Neuronal stem cell (in vitro differentiated cells): ENCODE measurements around the gene PRM2.
A peak's percentile ranks its signal among the peaks of the same experiment; 100 is the strongest.

Experiments
- DNase-seq: peaks from one replicate; pipeline ENCODE4 v3.0.0-alpha.2; 2013; ENCODE audit warnings: low spot score
- H2AFZ ChIP-seq: one replicate; pipeline ENCODE4 v1.6.1; 2013; ENCODE audit warnings: mild to moderate bottlenecking, low read length, inconsistent platforms
- H2AK5ac ChIP-seq: 2 replicates; pipeline ENCODE4 v1.6.1; 2013; ENCODE audit warnings: low read depth, mild to moderate bottlenecking, inconsistent platforms, low read length, moderate library complexity, mixed read lengths
- H2BK120ac ChIP-seq: 2 replicates; pipeline ENCODE4 v1.6.1; 2013; ENCODE audit warnings: low read depth, mild to moderate bottlenecking, inconsistent platforms, low read length, moderate library complexity, mixed read lengths
- H2BK12ac ChIP-seq: one replicate; pipeline ENCODE4 v1.6.1; 2013; ENCODE audit warnings: low read length, inconsistent platforms
- H2BK15ac ChIP-seq: 2 replicates; pipeline ENCODE4 v1.6.1; 2013; ENCODE audit warnings: mild to moderate bottlenecking, low read length, inconsistent platforms, mixed read lengths
- H2BK5ac ChIP-seq: one replicate; pipeline ENCODE4 v1.6.1; 2013; ENCODE audit warnings: inconsistent platforms, mild to moderate bottlenecking, low read length, moderate library complexity
- H3K14ac ChIP-seq: one replicate; pipeline ENCODE4 v1.6.1; 2013; ENCODE audit warnings: low read length, inconsistent platforms
- H3K18ac ChIP-seq: 2 replicates; pipeline ENCODE4 v1.6.1; 2013; ENCODE audit warnings: low read length, inconsistent platforms
- H3K23ac ChIP-seq: 2 replicates; pipeline ENCODE4 v1.6.1; 2013; ENCODE audit warnings: low read depth, mild to moderate bottlenecking, mixed read lengths, low read length, inconsistent platforms; ENCODE audit not compliant: poor library complexity
- H3K27ac ChIP-seq: replicated peaks from 3 replicates; pipeline ENCODE4 v1.5.1; 2013; ENCODE audit warnings: low read length, inconsistent platforms
- H3K27me3 ChIP-seq, 3 experiments: 2 replicates each; pipeline ENCODE4 v1.6.1; 2013; ENCODE audit warnings: low read length in 3 of 3, mild to moderate bottlenecking in 2 of 3, inconsistent platforms in 1 of 3, low read depth in 1 of 3, mixed read lengths in 1 of 3, moderate library complexity in 1 of 3; ENCODE audit not compliant: control insufficient read depth in 3 of 3, insufficient read depth in 3 of 3
- H3K36me3 ChIP-seq, 2 donors: replicated peaks in 1 of 2; 2 replicates each; pipeline ENCODE4 v1.6.1; 2013; ENCODE audit warnings: low read length in 2 of 2; ENCODE audit not compliant: control insufficient read depth in 2 of 2, insufficient read depth in 2 of 2
- H3K4ac ChIP-seq: 2 replicates; pipeline ENCODE4 v1.6.1; 2013; ENCODE audit warnings: inconsistent platforms, mild to moderate bottlenecking, low read length, moderate library complexity
- H3K4me1 ChIP-seq, 2 donors: 1 replicate in 1 of 2; 2 replicates in 1 of 2; pipeline ENCODE4 v1.6.1; 2013; ENCODE audit warnings: low read length in 2 of 2, low read depth in 1 of 2; ENCODE audit not compliant: control insufficient read depth in 2 of 2, insufficient read depth in 1 of 2
- H3K4me2 ChIP-seq: one replicate; pipeline ENCODE4 v1.6.1; 2013; ENCODE audit warnings: mild to moderate bottlenecking, low read length, inconsistent platforms; ENCODE audit not compliant: insufficient read depth, poor library complexity, severe bottlenecking
- H3K4me3 ChIP-seq, 2 donors: 2 replicates each; pipeline ENCODE4 v1.5.1; 2013; ENCODE audit warnings: low read length in 2 of 2, mild to moderate bottlenecking in 2 of 2, inconsistent platforms in 1 of 2, moderate library complexity in 1 of 2
- H3K79me1 ChIP-seq: one replicate; pipeline ENCODE4 v1.6.1; 2013; ENCODE audit warnings: low read depth, mild to moderate bottlenecking, inconsistent platforms, low read length, moderate library complexity
- H3K9ac ChIP-seq: one replicate; pipeline ENCODE4 v1.6.1; 2013; ENCODE audit warnings: mild to moderate bottlenecking, low read depth, low read length, inconsistent platforms; ENCODE audit not compliant: poor library complexity
- H3K9me3 ChIP-seq, 2 donors: replicated peaks in 1 of 2; 2 replicates each; pipeline versions ENCODE3 to v1.6.1; 2013; ENCODE audit warnings: low read length in 2 of 2, mild to moderate bottlenecking in 2 of 2, inconsistent platforms in 1 of 2, low read depth in 1 of 2, mixed read lengths in 1 of 2, moderate library complexity in 1 of 2; ENCODE audit not compliant: control insufficient read depth in 2 of 2, insufficient read depth in 1 of 2
- H4K8ac ChIP-seq: one replicate; pipeline ENCODE4 v1.6.1; 2013; ENCODE audit warnings: low read depth, mild to moderate bottlenecking, inconsistent platforms, low read length, moderate library complexity
- H4K91ac ChIP-seq: one replicate; pipeline ENCODE4 v1.6.1; 2013; ENCODE audit warnings: low read length, low read depth, mild to moderate bottlenecking, inconsistent platforms; ENCODE audit not compliant: poor library complexity
- WGBS, 2 donors: extraction: QIAGEN DNeasy Blood & Tissue Kit; methylation state at CpG; one replicate each; pipeline ENCODE4 v1.1.7; 2013; ENCODE audit warnings: missing lambda C conversion rate in 2 of 2, mixed read lengths in 1 of 2; ENCODE audit not compliant: insufficient read length in 2 of 2, insufficient replicate concordance in 1 of 2; ENCODE audit errors: extremely low coverage in 2 of 2; 5-methylcytosine and 5-hydroxymethylcytosine counted together

Gene PRM2

DNA sequence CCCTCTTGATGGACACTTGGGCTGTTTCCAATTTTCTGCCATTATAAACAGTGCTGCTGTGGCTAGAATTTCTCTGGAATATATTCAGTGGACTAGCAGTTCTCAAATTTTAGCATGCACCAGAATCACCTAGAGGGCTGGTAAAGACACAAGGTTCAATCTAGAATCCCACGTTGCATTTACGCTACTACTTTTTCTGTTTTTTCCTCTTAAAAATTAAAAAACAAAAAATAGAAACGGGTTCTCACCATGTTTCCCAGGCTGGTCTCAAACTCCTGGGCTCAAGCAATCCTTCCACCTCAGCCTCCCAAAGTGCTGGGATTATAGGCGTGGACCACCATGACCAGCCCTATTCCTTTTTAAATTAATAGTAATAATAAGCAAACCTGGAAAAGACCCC, 19.4 kb upstream of the PRM2 start:
- Histone ChIP-seq H4K91ac (no peak overlapping the region), H3K14ac (no peak overlapping the region), H3K18ac (no peak overlapping the region), H3K4me1 (peaks cover 13 to 25% of the 10 kb centered on the region in 2 donors), H2BK5ac (no peak overlapping the region), H4K8ac (no peak overlapping the region), H3K23ac (no peak overlapping the region), H3K36me3 (no peaks in the 10 kb centered on the region), H3K9ac (no peak overlapping the region), H2BK120ac (no peak overlapping the region), H2BK15ac (no peak overlapping the region), H2BK12ac (no peak overlapping the region), H2AFZ (no peak overlapping the region), H2AK5ac (no peak overlapping the region), H3K9me3 (no peaks in the 10 kb centered on the region), H3K4me2 (no peak overlapping the region), H3K27me3 (peaks cover 0 to 2% (median 0%) of the 10 kb centered on the region in 3 experiments), H3K4ac (no peak overlapping the region), H3K4me3 (no peak overlapping the region), H3K27ac (no peak overlapping the region), H3K79me1 (no peaks in the 10 kb centered on the region)
- no peak for DNase-seq
- no CpG with 5 or more reads among the region's 4 CpGs for WGBS, 2 donors

- Histone ChIP-seq H3K23ac (no peak overlapping the region), H2BK5ac (no peak overlapping the region), H3K4me1 (peaks cover 13 to 17% of the 10 kb centered on the region in 2 donors), H3K18ac (peak overlapping the region; percentile 52), H3K27me3 (peaks cover 0 to 3% (median 0%) of the 10 kb centered on the region in 3 experiments), H3K27ac (no peak overlapping the region), H3K4me3 (no peak overlapping the region), H2BK12ac (no peak overlapping the region), H3K9ac (no peak overlapping the region), H4K8ac (no peak overlapping the region), H4K91ac (no peak overlapping the region), H3K4ac (no peak overlapping the region), H3K9me3 (peaks cover 0 to 4% of the 10 kb centered on the region in 2 donors), H3K36me3 (no peaks in the 10 kb centered on the region), H2AFZ (no peak overlapping the region), H2BK15ac (no peak overlapping the region), H2AK5ac (no peak overlapping the region), H3K14ac (no peak overlapping the region), H3K4me2 (no peak overlapping the region), H2BK120ac (no peak overlapping the region), H3K79me1 (no peaks in the 10 kb centered on the region)
- DNase-seq, result no peak
- WGBS, 2 donors, result no CpG with 5 or more reads among the region's 7 CpGs
These were observed 15.9 kb upstream of the PRM2 start for GRCh38 chr16:11292076-11292748.

GRCh38 chr16:11291091-11291703, 14.9 kb upstream of the PRM2 start:
- no peak overlapping the region for H4K91ac ChIP-seq
- no peak overlapping the region for H2BK15ac ChIP-seq
- no peak overlapping the region for H3K9ac ChIP-seq
- H3K4me2 ChIP-seq, result no peak overlapping the region
- no peak overlapping the region for H3K4me3 ChIP-seq
- no peak overlapping the region for H3K23ac ChIP-seq
- H3K9me3 ChIP-seq, result peaks cover 0 to 4% of the 10 kb centered on the region in 2 donors
- WGBS, 2 donors, result no CpG with 5 or more reads among the region's 10 CpGs
- no peak overlapping the region for H2BK5ac ChIP-seq
- H3K36me3 ChIP-seq, result no peaks in the 10 kb centered on the region
- no peak overlapping the region for H3K18ac ChIP-seq
- H4K8ac ChIP-seq, result no peak overlapping the region
- H2BK12ac ChIP-seq, result no peak overlapping the region
- no peak overlapping the region for H3K27ac ChIP-seq
- no peak overlapping the region for H2BK120ac ChIP-seq
- no peak overlapping the region for H3K4ac ChIP-seq
- H2AFZ ChIP-seq, result no peak overlapping the region
- H3K14ac ChIP-seq, result no peak overlapping the region
- no peaks in the 10 kb centered on the region for H3K79me1 ChIP-seq
- peaks cover 8 to 13% of the 10 kb centered on the region in 2 donors for H3K4me1 ChIP-seq
- peaks cover 0 to 3% (median 0%) of the 10 kb centered on the region in 3 experiments for H3K27me3 ChIP-seq
- no peak for DNase-seq
- H2AK5ac ChIP-seq, result no peak overlapping the region

DNA sequence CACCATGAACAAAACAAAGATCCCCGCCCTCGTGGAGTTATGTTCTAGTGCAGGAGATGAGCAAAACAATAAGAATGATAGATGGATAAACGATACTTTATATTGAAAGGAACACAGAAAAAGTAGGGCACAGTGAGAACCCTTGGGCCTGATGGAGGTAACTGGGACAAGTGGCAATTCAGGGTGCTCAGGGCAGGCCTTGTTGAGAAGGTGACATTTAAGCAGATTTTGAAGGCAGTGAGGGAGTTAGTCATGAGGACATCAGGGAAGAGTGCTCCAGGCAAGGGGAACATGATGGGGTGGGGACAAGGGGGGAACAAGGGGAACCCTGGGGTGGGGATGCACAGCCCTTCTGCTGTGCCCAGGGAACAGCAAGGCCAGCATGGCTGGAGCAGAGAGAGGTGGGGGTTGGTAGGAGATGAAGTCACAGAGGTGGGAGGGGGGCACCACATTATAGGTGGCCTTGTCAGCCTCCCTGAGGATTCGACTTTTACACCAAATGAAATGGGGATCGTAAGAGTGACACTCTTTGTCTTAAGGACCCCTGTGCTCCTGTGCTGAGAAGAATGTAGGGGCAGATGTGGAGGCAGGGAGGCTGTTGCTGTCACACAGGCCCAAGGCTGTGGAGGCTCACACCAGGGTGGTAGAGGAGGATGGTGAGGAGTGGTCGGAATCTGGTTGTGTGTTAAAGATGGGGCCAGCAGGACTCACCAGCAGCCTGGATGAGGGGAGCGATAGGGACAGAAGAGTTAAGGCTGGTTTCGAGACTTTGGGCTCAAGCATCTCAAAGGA, 14.0 kb upstream of the PRM2 start:
- no peak overlapping the region for H2AFZ ChIP-seq
- WGBS, 2 donors, result no CpG with 5 or more reads among the region's 8 CpGs
- H3K9me3 ChIP-seq, result peaks cover 0 to 4% of the 10 kb centered on the region in 2 donors
- no peak overlapping the region for H4K91ac ChIP-seq
- peaks cover 8 to 15% of the 10 kb centered on the region in 2 donors for H3K4me1 ChIP-seq
- no peak overlapping the region for H3K14ac ChIP-seq
- peak overlapping the region; percentile 88 for H2AK5ac ChIP-seq
- no peak overlapping the region for H2BK15ac ChIP-seq
- no peak overlapping the region for H3K23ac ChIP-seq
- H3K18ac ChIP-seq, result peak overlapping the region; percentile 2
- H3K4me3 ChIP-seq, result no peak overlapping the region
- H3K79me1 ChIP-seq, result no peaks in the 10 kb centered on the region
- DNase-seq, result no peak
- peak overlapping the region; percentile 82 for H4K8ac ChIP-seq
- no peak overlapping the region for H3K9ac ChIP-seq
- no peaks in the 10 kb centered on the region for H3K36me3 ChIP-seq
- H2BK120ac ChIP-seq, result no peak overlapping the region
- H2BK12ac ChIP-seq, result peak overlapping the region; percentile 35
- no peak overlapping the region for H3K4ac ChIP-seq
- H3K27me3 ChIP-seq, result peaks cover 0 to 3% (median 0%) of the 10 kb centered on the region in 3 experiments
- H3K4me2 ChIP-seq, result no peak overlapping the region
- no peak overlapping the region for H2BK5ac ChIP-seq
- H3K27ac ChIP-seq, result no peak overlapping the region
